ENCODE results near the gene SMAD5. TPM values are rescaled to one million over a fixed set of nuclear protein-coding genes. Genes with fewer than 3 reads are reported as not detected.

Gene SMAD5
- total and polyA plus RNA-seq, 2 experiments from 2014 or later: 34.4 to 68.8 TPM

DNA sequence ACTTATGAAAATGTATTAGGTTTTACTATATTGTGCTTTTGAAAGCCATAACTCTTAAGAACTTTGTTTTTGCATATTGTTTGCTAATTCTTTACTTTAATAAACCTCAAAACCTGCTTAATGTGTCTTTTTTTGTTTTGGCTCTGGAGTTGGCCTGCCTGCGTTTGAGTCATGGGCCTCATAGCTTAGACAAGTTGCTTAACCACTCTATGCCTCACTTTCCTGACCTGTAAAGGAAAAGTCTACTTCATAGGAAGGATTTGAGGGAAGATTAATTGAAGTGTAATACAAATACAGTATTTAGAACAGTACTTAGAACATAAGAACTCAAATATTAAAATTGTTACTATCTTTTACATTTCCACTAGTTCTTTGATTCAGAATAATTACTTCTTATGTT lies 50.0 kb downstream of the SMAD5 start:
- H4K20me1 ChIP-seq (ENCODE audit: insufficient read depth, poor library complexity, severe bottlenecking): no peaks in the 10 kb centered on the region

DNA sequence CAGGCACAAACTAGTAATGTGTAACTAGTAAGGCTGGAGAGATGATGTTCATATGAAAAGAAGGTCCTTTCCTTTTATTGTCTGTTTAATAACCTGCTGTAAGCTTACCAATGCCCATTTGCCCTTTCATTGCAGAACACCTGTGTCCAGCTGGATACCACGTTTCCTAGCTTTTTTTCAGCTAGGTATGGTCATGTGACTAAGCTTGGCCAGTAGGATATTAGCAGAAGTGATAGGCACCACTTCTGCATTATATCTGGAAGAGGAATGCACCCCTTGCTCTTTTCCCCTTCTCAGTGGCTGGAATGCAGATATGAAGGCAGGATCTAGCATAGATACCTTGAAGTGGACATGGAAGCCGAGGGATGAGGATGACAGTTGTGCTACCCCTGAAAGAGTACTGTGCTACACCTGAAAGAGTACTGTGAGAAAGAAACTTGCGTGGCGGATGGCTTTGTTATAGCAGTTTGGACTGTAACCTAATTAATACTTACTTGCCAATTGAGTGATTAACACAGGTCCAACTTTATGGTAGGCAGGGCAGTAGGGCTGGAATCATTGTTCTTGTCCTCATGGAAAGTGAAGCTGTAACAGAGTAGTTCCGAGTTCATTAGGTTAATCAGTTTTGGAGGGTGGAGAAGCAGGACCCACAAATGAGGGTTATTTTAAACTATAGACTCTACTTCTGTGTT lies 53.5 kb downstream of the SMAD5 start:
- WGBS (ENCODE audit: low lambda C conversion rate, missing lambda C conversion rate): 83% methylated on average over 5 of the region's 5 CpGs
- Histone ChIP-seq H3K9me2 (replicated peaks; ENCODE audit: insufficient read depth) (no peaks in the 10 kb centered on the region), H3K4me3 (no peak overlapping the region), H3K27ac (peak overlapping the region; percentile 9), H3K4me2 (peak overlapping the region; percentile 23), H4K20me1 (ENCODE audit: insufficient read depth, poor library complexity, severe bottlenecking) (no peaks in the 10 kb centered on the region), H3K36me3 (replicated peaks; ENCODE audit: insufficient read depth, low read depth) (no peaks in the 10 kb centered on the region), H3K4me1 (ENCODE audit: insufficient read depth) (peaks cover 23% of the 10 kb centered on the region), H3K9me3 (ENCODE audit: low read depth) (no peaks in the 10 kb centered on the region), H2AFZ (no peak overlapping the region), H3K27me3 (peaks cover 11% of the 10 kb centered on the region), H3K79me2 (no peaks in the 10 kb centered on the region)
- DNase-seq (ENCODE audit: low spot score): no peak
- no peak for TF ChIP-seq EZH2 (IDR thresholded peaks at IDR 0.05; ENCODE audit: borderline replicate concordance)

More for the DNA sequence above, 50.0 kb downstream of the SMAD5 start:
- no peak for TF ChIP-seq EZH2phosphoT487 (IDR thresholded peaks at IDR 0.05; ENCODE audit: low read depth, severe bottlenecking, unreplicated experiment)
- TF ChIP-seq CTCF (IDR thresholded peaks at IDR 0.05; ENCODE audit: poor library complexity): no peak
- no peak for TF ChIP-seq EZH2 (IDR thresholded peaks at IDR 0.05; ENCODE audit: borderline replicate concordance)
- no peak overlapping the region for H3K4me2 ChIP-seq
- H2AFZ ChIP-seq: no peak overlapping the region
- no peaks in the 10 kb centered on the region for H3K9me2 ChIP-seq (replicated peaks; ENCODE audit: insufficient read depth)
- no peak for DNase-seq (ENCODE audit: low spot score)
- no peak overlapping the region for H3K4me3 ChIP-seq
- H3K9me3 ChIP-seq (ENCODE audit: low read depth): no peaks in the 10 kb centered on the region
- no peak overlapping the region for H3K27ac ChIP-seq
- 86% methylated on average over 1 of the region's 1 CpG for WGBS (ENCODE audit: low lambda C conversion rate, missing lambda C conversion rate)
- peaks cover 19% of the 10 kb centered on the region for H3K4me1 ChIP-seq (ENCODE audit: insufficient read depth)
- no peaks in the 10 kb centered on the region for H3K27me3 ChIP-seq
- H3K79me2 ChIP-seq: no peaks in the 10 kb centered on the region
- no peaks in the 10 kb centered on the region for H3K36me3 ChIP-seq (replicated peaks; ENCODE audit: insufficient read depth, low read depth)

- 68% methylated on average over 2 of the region's 2 CpGs for WGBS (ENCODE audit: low lambda C conversion rate, missing lambda C conversion rate)
- Histone ChIP-seq H3K79me2 (no peaks in the 10 kb centered on the region), H3K4me3 (no peak overlapping the region), H3K9me3 (ENCODE audit: low read depth) (no peaks in the 10 kb centered on the region), H2AFZ (no peak overlapping the region), H4K20me1 (ENCODE audit: insufficient read depth, poor library complexity, severe bottlenecking) (no peaks in the 10 kb centered on the region), H3K4me1 (ENCODE audit: insufficient read depth) (peaks cover 29% of the 10 kb centered on the region), H3K4me2 (peak overlapping the region; percentile 23), H3K27me3 (peaks cover 18% of the 10 kb centered on the region), H3K27ac (peak overlapping the region; percentile 9), H3K9me2 (replicated peaks; ENCODE audit: insufficient read depth) (no peaks in the 10 kb centered on the region), H3K36me3 (replicated peaks; ENCODE audit: insufficient read depth, low read depth) (no peaks in the 10 kb centered on the region)
- TF ChIP-seq EZH2 (IDR thresholded peaks at IDR 0.05; ENCODE audit: borderline replicate concordance) (no peak), EZH2phosphoT487 (IDR thresholded peaks at IDR 0.05; ENCODE audit: low read depth, severe bottlenecking, unreplicated experiment) (no peak), CTCF (IDR thresholded peaks at IDR 0.05; ENCODE audit: poor library complexity) (no peak)
- no peak for DNase-seq (ENCODE audit: low spot score)
Observed at GRCh38 chr5:136186796-136187195, 54.2 kb downstream of the SMAD5 start.

DNA sequence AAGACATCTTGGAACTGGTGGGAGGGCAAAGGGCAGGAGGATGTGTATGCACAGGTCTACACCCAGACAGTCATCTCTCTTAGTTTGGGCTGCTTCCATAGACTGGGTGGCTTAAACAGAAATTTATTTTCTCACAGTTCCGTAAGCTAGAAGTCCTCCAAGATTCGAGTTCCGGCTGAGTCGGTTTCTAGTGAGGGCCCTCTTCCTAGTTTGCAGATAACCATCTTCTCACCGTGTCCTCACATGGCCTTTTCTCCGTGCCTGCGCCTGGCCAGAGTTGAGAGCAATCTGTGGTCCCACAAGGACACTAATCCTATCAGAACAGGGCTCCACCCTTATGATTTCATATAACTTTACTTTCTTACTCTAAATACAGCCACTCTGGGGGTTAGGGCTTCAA lies 56.2 kb downstream of the SMAD5 start:
- no peak overlapping the region for H3K4me3 ChIP-seq
- H3K4me1 ChIP-seq (ENCODE audit: insufficient read depth): peaks cover 35% of the 10 kb centered on the region
- no peaks in the 10 kb centered on the region for H3K79me2 ChIP-seq
- TF ChIP-seq EZH2 (IDR thresholded peaks at IDR 0.05; ENCODE audit: borderline replicate concordance): no peak
- no peak for TF ChIP-seq CTCF (IDR thresholded peaks at IDR 0.05; ENCODE audit: poor library complexity)
- peaks cover 28% of the 10 kb centered on the region for H3K27me3 ChIP-seq
- WGBS (ENCODE audit: low lambda C conversion rate, missing lambda C conversion rate): 94% methylated on average over 7 of the region's 7 CpGs
- H3K9me3 ChIP-seq (ENCODE audit: low read depth): no peaks in the 10 kb centered on the region
- H4K20me1 ChIP-seq (ENCODE audit: insufficient read depth, poor library complexity, severe bottlenecking): no peaks in the 10 kb centered on the region
- H3K4me2 ChIP-seq: no peak overlapping the region
- H3K27ac ChIP-seq: no peak overlapping the region
- H2AFZ ChIP-seq: no peak overlapping the region
- no peak for DNase-seq (ENCODE audit: low spot score)
- no peaks in the 10 kb centered on the region for H3K9me2 ChIP-seq (replicated peaks; ENCODE audit: insufficient read depth)
- H3K36me3 ChIP-seq (replicated peaks; ENCODE audit: insufficient read depth, low read depth): no peaks in the 10 kb centered on the region
